KMS-11 (cell line): ENCODE results near the gene LRFN2.

ENCODE experiments used
- H2AFZ ChIP-seq: fragments of 200-600 bp; sonication (generic); 2 replicates; pipeline ENCODE4 v1.6.1; 2016; ENCODE audit warnings: antibody characterized with exemption, mixed run types, low read depth
- H3K27ac ChIP-seq: fragments of 200-600 bp; sonication (generic); 2 replicates; pipeline ENCODE4 v1.6.1; 2016; ENCODE audit warnings: mild to moderate bottlenecking, mixed run types
- H3K27me3 ChIP-seq: fragments of 200-600 bp; sonication (generic); 2 replicates; pipeline ENCODE4 v1.6.1; 2017; ENCODE audit warnings: mild to moderate bottlenecking, low read depth, mixed run types, moderate library complexity; ENCODE audit not compliant: insufficient read depth
- H3K36me3 ChIP-seq: fragments of 200-600 bp; sonication (generic); 2 replicates; pipeline ENCODE4 v1.6.1; 2017; ENCODE audit warnings: mild to moderate bottlenecking, mixed run types; ENCODE audit not compliant: insufficient read depth
- H3K4me1 ChIP-seq: fragments of 200-600 bp; sonication (generic); 2 replicates; pipeline ENCODE4 v1.6.1; 2016; ENCODE audit warnings: mild to moderate bottlenecking, low read depth, mixed run types; ENCODE audit not compliant: poor library complexity, severe bottlenecking
- H3K4me2 ChIP-seq: fragments of 200-600 bp; sonication (generic); 2 replicates; pipeline ENCODE4 v1.7.0; 2016; ENCODE audit warnings: mild to moderate bottlenecking, mixed run types
- H3K4me3 ChIP-seq: fragments of 200-600 bp; sonication (generic); IDR thresholded peaks from 2 replicates; pipeline ENCODE4 v1.6.1; 2017; ENCODE audit warnings: low read depth, low read length, mixed read lengths; ENCODE audit not compliant: insufficient read depth
- H3K79me2 ChIP-seq: fragments of 200-600 bp; sonication (generic); 2 replicates; pipeline ENCODE4 v1.6.1; 2016; ENCODE audit warnings: low read depth, mixed run types; ENCODE audit not compliant: insufficient read depth
- H3K9ac ChIP-seq: fragments of 200-600 bp; sonication (generic); 2 replicates; pipeline ENCODE4 v1.6.1; 2016; ENCODE audit warnings: mild to moderate bottlenecking, mixed run types
- H4K20me1 ChIP-seq: fragments of 200-600 bp; sonication (generic); 2 replicates; pipeline ENCODE4 v1.6.1; 2016; ENCODE audit warnings: mild to moderate bottlenecking, mixed run types; ENCODE audit not compliant: insufficient read depth
- CTCF ChIP-seq: fragments of 200-600 bp; sonication (generic); conservative IDR thresholded peaks from 2 replicates; pipeline ENCODE4 v1.6.1; 2017; ENCODE audit warnings: low read depth, mild to moderate bottlenecking, antibody characterized with exemption, low read length, moderate library complexity, mixed read lengths

LRFN2 gene

DNA sequence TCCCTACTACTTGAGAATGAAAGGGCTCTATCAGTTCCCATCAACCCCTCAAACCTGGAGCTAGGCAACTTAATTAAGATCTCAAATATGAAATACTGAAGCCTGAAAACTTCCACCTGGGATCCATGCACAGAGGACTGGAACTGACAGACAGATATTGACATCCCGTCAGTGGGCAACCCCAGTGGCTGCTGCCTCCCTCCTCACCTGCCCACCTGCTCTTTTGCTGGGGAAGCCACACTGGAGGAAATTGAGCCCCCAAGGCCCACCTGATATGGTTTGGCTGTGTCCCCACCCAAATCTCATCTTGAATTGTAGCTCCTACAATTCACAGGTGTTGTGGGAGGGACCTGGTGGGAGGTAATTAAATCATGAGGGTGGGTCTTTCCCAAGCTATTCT lies 192.8 kb downstream of the LRFN2 start:
- H3K4me1 ChIP-seq: no peaks in the 10 kb centered on the region
- H3K4me2 ChIP-seq: no peak overlapping the region
- no peaks in the 10 kb centered on the region for H3K79me2 ChIP-seq
- H4K20me1 ChIP-seq: no peaks in the 10 kb centered on the region
- no peak overlapping the region for H2AFZ ChIP-seq
- H3K9ac ChIP-seq: no peak overlapping the region
- no peaks in the 10 kb centered on the region for H3K36me3 ChIP-seq
- TF ChIP-seq CTCF: no peak
- no peak overlapping the region for H3K4me3 ChIP-seq
- H3K27ac ChIP-seq: no peak overlapping the region
- H3K27me3 ChIP-seq: no peaks in the 10 kb centered on the region

DNA sequence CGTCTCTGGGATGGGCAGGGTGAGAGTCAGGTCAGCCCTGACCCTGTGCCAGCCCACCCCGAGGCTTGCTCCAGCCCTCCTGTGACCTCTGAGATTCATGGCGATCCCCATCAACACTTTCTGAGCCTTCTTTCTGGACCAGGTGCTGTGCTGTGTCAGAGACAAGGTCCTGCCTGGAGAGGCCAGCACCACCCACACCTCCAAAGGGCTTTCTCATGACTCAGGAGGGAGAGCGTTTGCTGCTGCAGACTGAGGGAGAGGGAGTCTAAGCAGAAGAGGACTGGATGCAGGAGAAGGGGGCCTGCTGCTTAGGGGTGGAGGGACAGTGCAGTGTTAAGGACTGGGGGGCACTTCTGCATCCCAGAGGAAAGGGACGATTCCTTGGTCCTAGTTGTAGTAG lies 193.5 kb downstream of the LRFN2 start:
- H3K4me1 ChIP-seq: no peaks in the 10 kb centered on the region
- H3K9ac ChIP-seq: no peak overlapping the region
- no peak overlapping the region for H2AFZ ChIP-seq
- no peaks in the 10 kb centered on the region for H3K36me3 ChIP-seq
- H4K20me1 ChIP-seq: no peaks in the 10 kb centered on the region
- H3K27me3 ChIP-seq: no peaks in the 10 kb centered on the region
- H3K4me2 ChIP-seq: no peak overlapping the region
- no peak overlapping the region for H3K27ac ChIP-seq
- no peaks in the 10 kb centered on the region for H3K79me2 ChIP-seq
- TF ChIP-seq CTCF: no peak
- no peak overlapping the region for H3K4me3 ChIP-seq

DNA sequence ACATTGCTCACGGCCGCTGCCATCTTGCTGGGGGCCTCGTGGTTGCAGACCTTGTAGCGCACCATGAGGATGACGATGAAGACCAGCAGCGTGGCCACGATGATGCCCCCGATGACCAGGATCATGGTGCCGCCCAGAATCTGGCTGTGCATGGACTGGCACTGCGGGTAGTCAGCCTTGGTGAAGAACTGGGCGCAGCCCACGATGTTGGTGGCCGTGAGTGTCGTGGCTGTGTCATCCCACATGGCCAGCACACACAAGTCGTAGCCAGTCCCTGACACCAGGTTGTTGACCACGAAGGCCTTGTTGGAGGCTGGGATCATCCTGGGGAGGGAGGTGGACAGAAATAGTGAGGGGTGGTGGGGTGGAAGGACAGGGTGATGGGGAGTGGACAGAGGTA lies 194.6 kb downstream of the LRFN2 start:
- H2AFZ ChIP-seq: no peak overlapping the region
- H3K79me2 ChIP-seq: no peaks in the 10 kb centered on the region
- no peak for TF ChIP-seq CTCF
- H3K9ac ChIP-seq: no peak overlapping the region
- H3K4me2 ChIP-seq: no peak overlapping the region
- no peaks in the 10 kb centered on the region for H4K20me1 ChIP-seq
- no peak overlapping the region for H3K27ac ChIP-seq
- H3K27me3 ChIP-seq: no peaks in the 10 kb centered on the region
- no peaks in the 10 kb centered on the region for H3K4me1 ChIP-seq
- H3K36me3 ChIP-seq: no peaks in the 10 kb centered on the region
- no peak overlapping the region for H3K4me3 ChIP-seq

DNA sequence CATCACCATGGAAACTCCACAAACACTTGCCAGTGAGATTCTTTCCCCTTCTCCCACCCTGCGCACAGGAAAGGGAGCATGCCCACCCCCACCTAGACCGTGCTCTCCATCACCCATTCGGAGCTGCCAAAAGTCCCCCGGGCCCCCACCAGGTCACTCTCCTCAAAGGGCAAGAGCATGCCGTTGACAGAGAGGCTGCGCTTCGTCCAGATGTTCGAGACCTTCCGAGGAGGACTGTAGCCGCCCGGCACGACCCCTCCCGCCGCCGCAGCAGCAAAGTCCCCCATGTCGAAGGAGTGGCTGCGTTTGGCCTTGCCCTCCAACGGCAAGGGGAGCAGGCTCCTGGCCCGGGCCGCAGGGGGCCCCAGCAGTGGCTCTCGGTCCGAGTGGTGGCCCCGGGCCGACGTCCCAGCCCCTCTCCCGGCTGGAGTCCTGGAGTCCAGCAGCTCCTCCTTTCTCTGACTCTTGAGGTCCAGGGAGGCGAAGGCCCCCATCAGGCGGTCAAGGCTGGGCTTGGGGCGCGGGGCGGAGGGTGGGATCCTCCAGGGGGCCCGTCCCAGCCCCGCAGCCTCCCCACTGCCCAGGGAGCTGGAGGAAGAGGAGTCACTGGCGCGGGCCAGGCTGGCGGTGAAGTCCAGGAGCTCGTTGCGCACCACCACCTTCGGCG lies 195.2 kb downstream of the LRFN2 start:
- H3K36me3 ChIP-seq: no peaks in the 10 kb centered on the region
- no peaks in the 10 kb centered on the region for H3K4me1 ChIP-seq
- no peak for TF ChIP-seq CTCF
- H2AFZ ChIP-seq: no peak overlapping the region
- no peaks in the 10 kb centered on the region for H3K27me3 ChIP-seq
- H3K4me2 ChIP-seq: no peak overlapping the region
- no peak overlapping the region for H3K27ac ChIP-seq
- no peaks in the 10 kb centered on the region for H4K20me1 ChIP-seq
- H3K4me3 ChIP-seq: no peak overlapping the region
- no peaks in the 10 kb centered on the region for H3K79me2 ChIP-seq
- no peak overlapping the region for H3K9ac ChIP-seq
